Measurements from ENCODE around the gene PLXNC1. TPM values are rescaled to one million over a fixed set of nuclear protein-coding genes. Genes with fewer than 3 reads are reported as not detected.

PLXNC1 gene
- total RNA-seq, 2 donors from 2014 or later: 8.5 to 9.2 TPM

DNA sequence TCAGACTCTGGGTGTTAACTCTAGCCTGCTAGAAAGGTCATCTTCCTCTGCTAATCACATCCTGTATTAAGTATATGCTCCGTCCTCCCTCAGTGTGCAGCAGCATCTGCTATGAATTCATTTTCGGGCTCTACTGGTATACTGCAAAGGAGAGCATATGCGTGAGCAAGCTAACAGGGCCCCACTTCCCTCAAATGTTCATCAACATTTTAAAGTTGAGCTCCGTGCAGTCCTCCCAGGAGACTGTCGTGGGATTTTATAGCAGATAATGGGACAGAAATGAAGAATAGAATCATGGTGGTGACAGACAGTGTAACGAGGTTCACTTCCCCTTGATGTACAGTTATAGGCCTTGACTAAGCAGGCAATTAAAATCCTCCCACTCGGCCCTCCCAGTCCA lies 131.7 kb downstream of the PLXNC1 start:
- Histone ChIP-seq H3K9me3 (no peaks in the 10 kb centered on the region), H3K27me3 (replicated peaks; ENCODE audit: insufficient read depth) (no peaks in the 10 kb centered on the region), H3K4me3 (no peak overlapping the region), H3K4me1 (ENCODE audit: control insufficient read depth in 1 of 2, low read depth in 2 of 2) (no peaks in the 10 kb centered on the region), H3K27ac (no peak overlapping the region), H3K36me3 (no peaks in the 10 kb centered on the region)
- TF ChIP-seq, protein P1, sequence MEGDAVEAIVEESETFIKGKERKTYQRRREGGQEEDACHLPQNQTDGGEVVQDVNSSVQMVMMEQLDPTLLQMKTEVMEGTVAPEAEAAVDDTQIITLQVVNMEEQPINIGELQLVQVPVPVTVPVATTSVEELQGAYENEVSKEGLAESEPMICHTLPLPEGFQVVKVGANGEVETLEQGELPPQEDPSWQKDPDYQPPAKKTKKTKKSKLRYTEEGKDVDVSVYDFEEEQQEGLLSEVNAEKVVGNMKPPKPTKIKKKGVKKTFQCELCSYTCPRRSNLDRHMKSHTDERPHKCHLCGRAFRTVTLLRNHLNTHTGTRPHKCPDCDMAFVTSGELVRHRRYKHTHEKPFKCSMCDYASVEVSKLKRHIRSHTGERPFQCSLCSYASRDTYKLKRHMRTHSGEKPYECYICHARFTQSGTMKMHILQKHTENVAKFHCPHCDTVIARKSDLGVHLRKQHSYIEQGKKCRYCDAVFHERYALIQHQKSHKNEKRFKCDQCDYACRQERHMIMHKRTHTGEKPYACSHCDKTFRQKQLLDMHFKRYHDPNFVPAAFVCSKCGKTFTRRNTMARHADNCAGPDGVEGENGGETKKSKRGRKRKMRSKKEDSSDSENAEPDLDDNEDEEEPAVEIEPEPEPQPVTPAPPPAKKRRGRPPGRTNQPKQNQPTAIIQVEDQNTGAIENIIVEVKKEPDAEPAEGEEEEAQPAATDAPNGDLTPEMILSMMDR (IDR thresholded peaks at IDR 0.05): no peak
- DNase-seq (ENCODE audit: low spot score) (no peak), ATAC-seq (ENCODE audit: insufficient number of reproducible peaks, low FRiP score, low read depth) (no peak)

DNA sequence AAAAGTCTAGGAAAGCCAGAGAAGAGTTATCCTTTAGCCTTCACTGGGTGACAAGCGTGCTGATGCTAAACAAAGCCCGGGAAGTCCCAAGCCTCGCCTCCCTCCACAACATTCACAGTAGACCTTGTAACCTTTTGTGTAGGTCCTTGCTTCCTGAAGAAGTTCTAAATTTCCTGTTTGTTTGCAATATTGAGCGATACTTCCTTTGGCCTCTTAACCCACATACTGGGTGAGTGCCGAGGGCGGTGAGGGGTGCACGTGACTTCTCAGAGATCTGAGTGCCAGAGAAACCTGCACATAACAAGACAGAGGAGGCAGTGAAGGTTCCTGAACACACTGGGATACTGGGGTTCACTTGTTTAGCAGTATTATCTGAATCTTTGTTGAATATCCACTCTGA lies 134.3 kb downstream of the PLXNC1 start:
- Histone ChIP-seq H3K4me1 (ENCODE audit: control insufficient read depth in 1 of 2, low read depth in 2 of 2) (no peaks in the 10 kb centered on the region), H3K36me3 (no peaks in the 10 kb centered on the region), H3K9me3 (no peaks in the 10 kb centered on the region), H3K27me3 (replicated peaks; ENCODE audit: insufficient read depth) (no peaks in the 10 kb centered on the region), H3K27ac (no peak overlapping the region), H3K4me3 (no peak overlapping the region)
- TF ChIP-seq, protein P1 (IDR thresholded peaks at IDR 0.05): no peak
- no peak for ATAC-seq (ENCODE audit: insufficient number of reproducible peaks, low FRiP score, low read depth)
- no peak for DNase-seq (ENCODE audit: low spot score)

DNA sequence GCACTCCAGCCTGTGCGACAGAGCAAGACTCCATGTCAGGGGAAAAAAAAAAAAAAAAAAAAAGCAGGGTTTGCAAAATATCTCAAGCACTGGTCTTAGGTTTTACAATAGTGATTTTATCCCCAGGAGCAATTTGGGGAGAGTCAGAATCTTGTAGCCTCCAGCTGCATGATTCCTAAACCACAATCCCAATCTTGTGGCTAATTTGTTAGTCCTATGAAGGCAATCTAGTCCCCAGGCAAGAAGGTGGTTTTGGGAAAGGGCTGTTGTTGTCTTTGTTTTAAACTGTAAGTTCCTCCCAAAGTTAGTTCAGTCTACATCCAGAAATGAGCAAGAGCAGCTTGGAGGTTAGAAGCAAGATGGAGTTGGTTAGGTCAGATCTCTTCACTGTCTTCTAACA lies 135.7 kb downstream of the PLXNC1 start:
- H3K9me3 ChIP-seq: no peaks in the 10 kb centered on the region
- TF ChIP-seq, protein P1 (IDR thresholded peaks at IDR 0.05): no peak
- H3K27me3 ChIP-seq (replicated peaks; ENCODE audit: insufficient read depth): no peaks in the 10 kb centered on the region
- no peaks in the 10 kb centered on the region for H3K36me3 ChIP-seq
- H3K27ac ChIP-seq: no peak overlapping the region
- no peak for ATAC-seq (ENCODE audit: insufficient number of reproducible peaks, low FRiP score, low read depth)
- H3K4me1 ChIP-seq (ENCODE audit: control insufficient read depth in 1 of 2, low read depth in 2 of 2): peaks cover 0 to 1% of the 10 kb centered on the region in 2 donors
- DNase-seq (ENCODE audit: low spot score): no peak
- no peak overlapping the region for H3K4me3 ChIP-seq

DNA sequence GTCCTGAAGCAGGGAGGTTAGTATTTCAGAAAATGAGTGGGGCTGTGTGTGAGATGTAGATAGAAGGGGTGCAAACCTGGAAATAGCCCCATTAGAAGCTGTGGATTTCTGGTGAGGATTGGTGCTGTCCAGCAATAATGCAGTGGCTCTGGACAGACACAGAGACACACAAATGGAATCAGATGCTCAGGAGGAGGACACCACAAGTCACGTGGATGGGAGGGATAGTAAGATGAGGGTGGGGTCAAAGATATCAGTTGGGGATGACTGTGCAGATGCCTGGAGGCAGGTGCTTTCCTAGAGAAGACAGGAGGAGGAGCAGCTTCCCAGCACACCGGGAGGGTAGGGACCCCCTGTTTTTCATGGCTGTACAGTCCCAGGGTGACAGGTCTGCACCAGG lies 136.5 kb downstream of the PLXNC1 start:
- DNase-seq (ENCODE audit: low spot score) (no peak), ATAC-seq (ENCODE audit: insufficient number of reproducible peaks, low FRiP score, low read depth) (no peak)
- H3K4me1 ChIP-seq (ENCODE audit: control insufficient read depth in 1 of 2, low read depth in 2 of 2): peaks cover 5 to 9% of the 10 kb centered on the region in 2 donors
- H3K27ac ChIP-seq: no peak overlapping the region
- H3K9me3 ChIP-seq: no peaks in the 10 kb centered on the region
- no peaks in the 10 kb centered on the region for H3K27me3 ChIP-seq (replicated peaks; ENCODE audit: insufficient read depth)
- TF ChIP-seq, protein P1 (IDR thresholded peaks at IDR 0.05): no peak
- no peak overlapping the region for H3K4me3 ChIP-seq
- H3K36me3 ChIP-seq: no peaks in the 10 kb centered on the region

DNA sequence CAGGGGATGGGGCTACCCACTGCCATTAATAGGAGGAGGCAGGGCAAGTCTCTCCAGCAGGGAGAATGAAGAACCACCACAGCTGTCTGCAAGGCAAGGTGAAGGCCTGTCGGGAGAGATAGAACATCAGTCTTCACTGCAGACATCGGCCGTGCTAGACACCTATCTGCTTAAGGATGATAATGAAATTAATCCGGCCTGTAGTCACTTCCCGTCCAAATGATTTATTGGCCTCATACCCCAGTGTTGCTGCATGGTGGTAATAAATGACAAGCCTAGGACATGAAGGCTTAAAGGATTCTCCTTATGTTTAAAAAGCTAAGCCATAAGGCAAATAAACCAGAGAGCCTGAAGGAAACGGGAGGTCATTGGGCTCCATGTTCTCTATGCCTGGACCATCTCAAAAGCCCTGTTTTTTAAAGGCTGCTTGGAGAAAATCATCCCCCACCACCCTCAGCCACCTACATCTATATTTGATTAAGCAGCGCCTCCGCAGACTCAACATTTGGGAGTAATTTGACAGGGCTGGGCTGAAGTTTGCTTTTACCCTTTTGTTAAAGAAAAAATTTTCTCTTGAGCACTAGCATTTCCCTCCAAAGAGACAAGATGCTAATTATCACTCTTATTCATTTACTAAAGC lies 137.7 kb downstream of the PLXNC1 start:
- TF ChIP-seq, protein P1 (IDR thresholded peaks at IDR 0.05): no peak
- ATAC-seq (ENCODE audit: insufficient number of reproducible peaks, low FRiP score, low read depth) (no peak), DNase-seq (ENCODE audit: low spot score) (no peak)
- no peak overlapping the region for H3K4me3 ChIP-seq
- no peaks in the 10 kb centered on the region for H3K27me3 ChIP-seq (replicated peaks; ENCODE audit: insufficient read depth)
- no peaks in the 10 kb centered on the region for H3K9me3 ChIP-seq
- peaks cover 7 to 14% of the 10 kb centered on the region in 2 donors for H3K4me1 ChIP-seq (ENCODE audit: control insufficient read depth in 1 of 2, low read depth in 2 of 2)
- no peak overlapping the region for H3K27ac ChIP-seq
- no peaks in the 10 kb centered on the region for H3K36me3 ChIP-seq
